ENCODE measurements around the gene ANTXRL. TPM values are rescaled to one million over a fixed set of nuclear protein-coding genes. Genes with fewer than 3 reads are reported as not detected.
"Not testable (repeated sequence)": the region's sequence is repeated elsewhere in the genome, so short reads cannot be mapped to it uniquely, and the experiment has no call there.

The ANTXRL gene
- total and polyA plus RNA-seq, 10 of the 15 experiments (the other 5 are each of a cell fraction or from before 2014, with no cell fraction given) = not detected

- in situ Hi-C loops (cut with MboI); H3K4me2 ChIP-seq (ENCODE audit: control insufficient read depth, insufficient read depth); H3K4me3 ChIP-seq; H3K27ac ChIP-seq (ENCODE audit: control insufficient read depth, insufficient read depth); BruUV-seq (replicated peaks); POLR2A ChIA-PET; H3K4me1 ChIP-seq (ENCODE audit: control insufficient read depth, insufficient read depth, low read length); H2AFZ ChIP-seq (ENCODE audit: control insufficient read depth, low read depth, low read length); H3K27me3 ChIP-seq (replicated peaks in 1 of 2; ENCODE audit: control insufficient read depth in 2 of 2, insufficient read depth in 2 of 2, low read length in 1 of 2); H3K9me3 ChIP-seq (replicated peaks; ENCODE audit: control insufficient read depth, insufficient read depth, low read length); H3K9ac ChIP-seq (ENCODE audit: control insufficient read depth, insufficient read depth, low read length); SMC1A ChIA-PET (ENCODE audit: uncharacterized antibody, unreplicated experiment); ATAC-seq; intact Hi-C loops (cut with micrococcal nuclease; ENCODE audit: unreplicated experiment); FAIRE-seq; H3K36me3 ChIP-seq (ENCODE audit: control insufficient read depth in 2 of 2, insufficient read depth in 2 of 2, low read length in 1 of 2); H3K79me2 ChIP-seq (ENCODE audit: control insufficient read depth, insufficient read depth, low read length); DNase-seq (ENCODE audit: low read depth, low spot score); CTCF ChIA-PET; RAD21 ChIA-PET (ENCODE audit: unreplicated experiment); H4K20me1 ChIP-seq (ENCODE audit: control insufficient read depth, insufficient read depth): not testable (repeated sequence)
- 37% methylated on average over 5 of the region's 8 CpGs for WGBS (ENCODE audit: insufficient coverage, insufficient replicate concordance, low lambda C conversion rate, missing lambda C conversion rate)
Observed at GRCh38 chr10:46367666-46368240, 81.0 kb downstream of the ANTXRL start.

GRCh38 chr10:46368956-46369355 lies 82.2 kb downstream of the ANTXRL start:
- BruUV-seq (replicated peaks); H3K36me3 ChIP-seq (ENCODE audit: control insufficient read depth in 2 of 2, insufficient read depth in 2 of 2, low read length in 1 of 2); H3K27me3 ChIP-seq (replicated peaks in 1 of 2; ENCODE audit: control insufficient read depth in 2 of 2, insufficient read depth in 2 of 2, low read length in 1 of 2); intact Hi-C loops (cut with micrococcal nuclease; ENCODE audit: unreplicated experiment); FAIRE-seq; H3K79me2 ChIP-seq (ENCODE audit: control insufficient read depth, insufficient read depth, low read length); SMC1A ChIA-PET (ENCODE audit: uncharacterized antibody, unreplicated experiment); H3K4me3 ChIP-seq; DNase-seq (ENCODE audit: low read depth, low spot score); RAD21 ChIA-PET (ENCODE audit: unreplicated experiment); H3K4me2 ChIP-seq (ENCODE audit: control insufficient read depth, insufficient read depth); CTCF ChIA-PET; H3K9me3 ChIP-seq (replicated peaks; ENCODE audit: control insufficient read depth, insufficient read depth, low read length); H4K20me1 ChIP-seq (ENCODE audit: control insufficient read depth, insufficient read depth); in situ Hi-C loops (cut with MboI); H3K9ac ChIP-seq (ENCODE audit: control insufficient read depth, insufficient read depth, low read length); ATAC-seq; H3K27ac ChIP-seq (ENCODE audit: control insufficient read depth, insufficient read depth); H3K4me1 ChIP-seq (ENCODE audit: control insufficient read depth, insufficient read depth, low read length); H2AFZ ChIP-seq (ENCODE audit: control insufficient read depth, low read depth, low read length); POLR2A ChIA-PET: not testable (repeated sequence)
- 21% methylated on average over 10 of the region's 11 CpGs for WGBS (ENCODE audit: insufficient coverage, insufficient replicate concordance, low lambda C conversion rate, missing lambda C conversion rate)

GRCh38 chr10:46374410-46374809 lies 87.6 kb downstream of the ANTXRL start:
- H3K4me1 ChIP-seq (ENCODE audit: control insufficient read depth, insufficient read depth, low read length); H2AFZ ChIP-seq (ENCODE audit: control insufficient read depth, low read depth, low read length); in situ Hi-C loops (cut with MboI); H3K4me2 ChIP-seq (ENCODE audit: control insufficient read depth, insufficient read depth); intact Hi-C loops (cut with micrococcal nuclease; ENCODE audit: unreplicated experiment); ATAC-seq; DNase-seq (ENCODE audit: low read depth, low spot score); H3K9ac ChIP-seq (ENCODE audit: control insufficient read depth, insufficient read depth, low read length); FAIRE-seq; H3K79me2 ChIP-seq (ENCODE audit: control insufficient read depth, insufficient read depth, low read length); H4K20me1 ChIP-seq (ENCODE audit: control insufficient read depth, insufficient read depth); H3K27ac ChIP-seq (ENCODE audit: control insufficient read depth, insufficient read depth); H3K36me3 ChIP-seq (ENCODE audit: control insufficient read depth in 2 of 2, insufficient read depth in 2 of 2, low read length in 1 of 2); SMC1A ChIA-PET (ENCODE audit: uncharacterized antibody, unreplicated experiment); H3K9me3 ChIP-seq (replicated peaks; ENCODE audit: control insufficient read depth, insufficient read depth, low read length); BruUV-seq (replicated peaks); H3K27me3 ChIP-seq (replicated peaks in 1 of 2; ENCODE audit: control insufficient read depth in 2 of 2, insufficient read depth in 2 of 2, low read length in 1 of 2); CTCF ChIA-PET; RAD21 ChIA-PET (ENCODE audit: unreplicated experiment); POLR2A ChIA-PET; H3K4me3 ChIP-seq: not testable (repeated sequence)
- WGBS (ENCODE audit: insufficient coverage, insufficient replicate concordance, low lambda C conversion rate, missing lambda C conversion rate) = 55% methylated on average over 1 of the region's 3 CpGs

DNA sequence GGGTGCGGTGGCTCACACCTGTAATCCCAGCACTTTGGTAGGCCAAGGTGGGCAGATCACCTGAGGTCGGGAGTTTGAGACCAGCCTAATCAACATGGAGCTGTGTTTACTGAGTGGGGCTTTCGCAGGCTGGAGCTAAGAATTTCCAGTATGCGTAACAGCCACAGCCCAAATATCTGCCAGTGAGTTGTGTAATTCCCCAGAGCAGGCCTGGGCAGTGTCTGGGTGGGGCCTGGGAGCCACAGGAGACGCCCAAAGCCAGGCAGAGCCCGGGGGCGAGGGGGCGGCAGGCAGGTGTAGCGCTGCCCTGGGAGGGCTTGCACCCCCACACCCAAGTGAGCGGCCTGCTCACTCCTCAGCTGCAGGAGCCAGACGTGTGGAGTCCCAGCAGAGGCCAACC lies 88.6 kb downstream of the ANTXRL start, which contains the start of gene ANXA8L1:
Gene ANXA8L1, plus strand, starts transcription at position 371 of the 400 bp plus-strand sequence. CDS start 76 bp downstream, outside the sequence.
- ATAC-seq; intact Hi-C loops (cut with micrococcal nuclease; ENCODE audit: unreplicated experiment); RAD21 ChIA-PET (ENCODE audit: unreplicated experiment); in situ Hi-C loops (cut with MboI); BruUV-seq (replicated peaks); H3K36me3 ChIP-seq (ENCODE audit: control insufficient read depth in 2 of 2, insufficient read depth in 2 of 2, low read length in 1 of 2); SMC1A ChIA-PET (ENCODE audit: uncharacterized antibody, unreplicated experiment); H4K20me1 ChIP-seq (ENCODE audit: control insufficient read depth, insufficient read depth); H3K4me3 ChIP-seq; POLR2A ChIA-PET; FAIRE-seq; H3K4me2 ChIP-seq (ENCODE audit: control insufficient read depth, insufficient read depth); H2AFZ ChIP-seq (ENCODE audit: control insufficient read depth, low read depth, low read length); H3K9ac ChIP-seq (ENCODE audit: control insufficient read depth, insufficient read depth, low read length); CTCF ChIA-PET; H3K27ac ChIP-seq (ENCODE audit: control insufficient read depth, insufficient read depth); H3K79me2 ChIP-seq (ENCODE audit: control insufficient read depth, insufficient read depth, low read length); DNase-seq (ENCODE audit: low read depth, low spot score); H3K27me3 ChIP-seq (replicated peaks in 1 of 2; ENCODE audit: control insufficient read depth in 2 of 2, insufficient read depth in 2 of 2, low read length in 1 of 2); H3K4me1 ChIP-seq (ENCODE audit: control insufficient read depth, insufficient read depth, low read length); H3K9me3 ChIP-seq (replicated peaks; ENCODE audit: control insufficient read depth, insufficient read depth, low read length): not testable (repeated sequence)
- WGBS (ENCODE audit: insufficient coverage, insufficient replicate concordance, low lambda C conversion rate, missing lambda C conversion rate) = 60% methylated on average over 7 of the region's 11 CpGs
